Uterus (tissue), 2 donors: ENCODE measurements around the gene SETBP1.

ENCODE experiments used
- CTCF ChIP-seq, 4 experiments: fragments of 200-600 bp in 2 of 4; fragments of 450-650 bp in 2 of 4; sonication (generic) in 2 of 4; IDR thresholded peaks; one replicate each; pipeline ENCODE4 v1.5.1; 2016 to 2019; ENCODE audit warnings: antibody characterized with exemption in 4 of 4, mild to moderate bottlenecking in 2 of 4, moderate library complexity in 1 of 4
- POLR2A ChIP-seq, 2 donors: fragments of 450-650 bp; IDR thresholded peaks; one replicate each; pipeline ENCODE4 v1.6.1; 2016; ENCODE audit warnings: antibody characterized with exemption in 2 of 2, mild to moderate bottlenecking in 1 of 2, moderate library complexity in 1 of 2

- no peak for TF ChIP-seq CTCF (IDR thresholded peaks at IDR 0.05)
- no peak for TF ChIP-seq POLR2A (IDR thresholded peaks at IDR 0.05)
Observed at GRCh38 chr18:44955825-44956224, 275.1 kb downstream of the SETBP1 start.
